Tibial nerve (tissue), 4 donors: ENCODE results near the gene MAN1B1. TPM values are rescaled to one million over a fixed set of nuclear protein-coding genes. Genes with fewer than 3 reads are reported as not detected.

ENCODE experiments used
- DNase-seq, 2 donors: peaks; one replicate each; pipeline ENCODE4 v3.0.0-alpha.2; 2019; ENCODE audit warnings: low spot score in 2 of 2
- H3K27ac ChIP-seq, 4 donors: fragments of 200-600 bp; sonication (generic) in 3 of 4; one replicate each; pipeline ENCODE4 v1.5.1; 2017 to 2019; ENCODE audit warnings: mild to moderate bottlenecking in 1 of 4
- H3K27me3 ChIP-seq, 2 donors: fragments of 200-600 bp; sonication (generic) in 1 of 2; one replicate each; pipeline versions ENCODE4 v1.5.1 to v1.6.0; 2017 to 2019
- H3K36me3 ChIP-seq, 3 donors: fragments of 200-600 bp; sonication (generic); one replicate each; pipeline ENCODE4 v1.5.1; 2018 to 2019
- H3K4me1 ChIP-seq, 4 donors: fragments of 200-600 bp; sonication (generic) in 3 of 4; one replicate each; pipeline ENCODE4 v1.5.1; 2017 to 2019
- H3K4me3 ChIP-seq, 4 donors: fragments of 200-600 bp; sonication (generic) in 3 of 4; one replicate each; pipeline ENCODE4 v1.5.1; 2017 to 2019; ENCODE audit warnings: mild to moderate bottlenecking in 1 of 4, moderate library complexity in 1 of 4
- H3K9me3 ChIP-seq, 4 donors: fragments of 200-600 bp; sonication (generic) in 3 of 4; one replicate each; pipeline ENCODE4 v1.5.1; 2017 to 2019
- CTCF ChIP-seq, 5 experiments: fragments of 200-600 bp in 3 of 5; fragments of 450-650 bp in 2 of 5; sonication (generic) in 3 of 5; IDR thresholded peaks; one replicate each; pipeline ENCODE4 v1.5.1; 2016 to 2019; ENCODE audit warnings: antibody characterized with exemption in 5 of 5, mild to moderate bottlenecking in 3 of 5, moderate library complexity in 2 of 5
- EP300 ChIP-seq, 2 donors: sonication (generic); formaldehyde crosslinking; IDR thresholded peaks; one replicate each; pipeline ENCODE4 v1.6.1; 2017; ENCODE audit warnings: antibody characterized with exemption in 2 of 2, mild to moderate bottlenecking in 1 of 2
- POLR2A ChIP-seq, 2 donors: fragments of 450-650 bp; IDR thresholded peaks; one replicate each; pipeline ENCODE4 v1.6.1; 2017; ENCODE audit warnings: antibody characterized with exemption in 2 of 2, mild to moderate bottlenecking in 2 of 2, moderate library complexity in 2 of 2
- WGBS, 2 donors: methylation state at CpG; one replicate each; pipeline ENCODE4 v1.1.5; 2018; 5-methylcytosine and 5-hydroxymethylcytosine counted together
- total RNA-seq, 4 donors: library from RNA; depleted of rRNA; stranded (reverse); fragments of >200 nt; gene quantifications; one replicate each; pipeline ENCODE4 v1.1.0, GENCODE V29; 2016

MAN1B1 gene
- total RNA-seq, 4 donors from 2014 or later: 47.3 to 58.1 (median 52.1) TPM

- no peak for DNase-seq
- peaks cover 0 to 50% (median 25%) of the 10 kb centered on the region in 4 donors for H3K4me1 ChIP-seq
- no peaks in the 10 kb centered on the region for H3K9me3 ChIP-seq
- no peak overlapping the region for H3K27ac ChIP-seq
- 84 to 85% methylated on average over 12 of the region's 12 CpGs for WGBS, 2 donors
- no peak for TF ChIP-seq CTCF (IDR thresholded peaks at IDR 0.05)
- no peak for TF ChIP-seq POLR2A (IDR thresholded peaks at IDR 0.05)
- TF ChIP-seq EP300 (IDR thresholded peaks at IDR 0.05): no peak
- peaks cover 0 to 15% (median 10%) of the 10 kb centered on the region in 3 donors for H3K36me3 ChIP-seq
- peaks cover 0 to 4% of the 10 kb centered on the region in 2 donors for H3K27me3 ChIP-seq
- H3K4me3 ChIP-seq: no peak overlapping the region
Observed at GRCh38 chr9:137074657-137075274, 12.0 kb upstream of the MAN1B1 start.

DNA sequence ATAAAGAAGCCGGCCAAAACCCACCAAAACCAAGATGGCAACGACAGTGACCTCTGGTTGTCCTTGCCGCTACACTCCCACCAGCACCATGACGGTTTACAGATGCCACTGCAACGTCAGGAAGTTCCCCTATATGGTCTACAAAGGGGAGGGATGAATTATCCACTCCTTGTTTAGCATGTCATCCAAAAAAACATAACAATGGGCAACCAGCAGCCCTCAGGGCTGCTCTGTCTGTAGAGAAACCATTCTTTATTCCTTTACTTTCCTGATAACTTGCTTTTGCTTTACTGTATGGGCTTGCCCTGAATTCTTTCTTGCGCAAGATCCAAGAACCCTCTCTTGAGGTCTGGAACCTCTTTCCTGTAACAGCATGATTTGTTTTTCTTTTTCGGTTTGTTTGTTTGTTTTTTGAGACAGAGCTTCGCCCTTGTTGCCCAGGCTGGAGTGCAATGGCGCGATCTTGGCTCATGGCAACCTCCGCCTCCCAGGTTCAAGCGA, 11.5 kb upstream of the MAN1B1 start:
- Histone ChIP-seq H3K4me3 (no peak overlapping the region), H3K9me3 (no peaks in the 10 kb centered on the region), H3K36me3 (peaks cover 0 to 21% (median 11%) of the 10 kb centered on the region in 3 donors), H3K27me3 (peaks cover 0 to 4% of the 10 kb centered on the region in 2 donors), H3K27ac (no peak overlapping the region), H3K4me1 (peaks cover 0 to 46% (median 24%) of the 10 kb centered on the region in 4 donors)
- no peak for TF ChIP-seq POLR2A (IDR thresholded peaks at IDR 0.05)
- no peak for TF ChIP-seq EP300 (IDR thresholded peaks at IDR 0.05)
- no peak for TF ChIP-seq CTCF (IDR thresholded peaks at IDR 0.05)
- no peak for DNase-seq
- 81 to 84% methylated on average over 12 of the region's 12 CpGs for WGBS, 2 donors

DNA sequence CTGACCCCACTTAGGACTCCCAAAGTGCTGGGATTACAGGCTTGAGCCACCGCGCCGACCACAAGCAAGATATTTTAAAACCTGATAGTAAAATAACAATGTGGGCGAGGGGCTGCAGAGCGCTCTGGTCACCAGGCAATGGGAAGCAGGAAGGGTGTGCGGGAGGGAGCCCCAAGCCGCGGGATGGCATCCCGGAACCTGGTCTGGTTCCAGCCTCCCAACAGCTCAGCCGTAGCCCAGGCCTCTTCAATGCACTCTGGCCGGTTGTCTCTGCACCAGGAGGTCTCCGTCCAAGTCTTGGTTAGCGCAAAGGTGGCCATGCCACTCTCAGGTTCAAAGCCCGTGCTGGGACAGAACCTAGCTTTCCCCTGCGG, 10.2 kb upstream of the MAN1B1 start:
- Histone ChIP-seq H3K36me3 (peaks cover 0 to 34% (median 21%) of the 10 kb centered on the region in 3 donors), H3K4me1 (peaks cover 0 to 33% (median 13%) of the 10 kb centered on the region in 4 donors), H3K27me3 (peaks cover 0 to 4% of the 10 kb centered on the region in 2 donors), H3K9me3 (no peaks in the 10 kb centered on the region), H3K4me3 (peak overlapping the region; percentile 23 to 82 (median 54)), H3K27ac (peak overlapping the region; percentile 37 to 89 (median 82))
- no peak for DNase-seq
- WGBS, 2 donors: 58 to 82% methylated on average over 6 to 13 of the region's 15 CpGs
- no peak for TF ChIP-seq EP300 (IDR thresholded peaks at IDR 0.05)
- TF ChIP-seq CTCF (IDR thresholded peaks at IDR 0.05): no peak
- TF ChIP-seq POLR2A (IDR thresholded peaks at IDR 0.05): no peak

- H3K9me3 ChIP-seq: no peaks in the 10 kb centered on the region
- DNase-seq: peak; percentile 65 to 77
- 0 to 1% methylated on average over 31 to 32 of the region's 87 CpGs for WGBS, 2 donors
- TF ChIP-seq CTCF (IDR thresholded peaks at IDR 0.05) (no peak), EP300 (IDR thresholded peaks at IDR 0.05) (peak in 1 of 2 donors; percentile 75), POLR2A (IDR thresholded peaks at IDR 0.05) (peak; percentile 73 to 75)
- peak within 1 kb of the TSS; percentile 37 to 89 (median 82) for H3K27ac ChIP-seq
- H3K36me3 ChIP-seq: peaks cover 0 to 39% (median 21%) of the 10 kb centered on the region in 3 donors
- H3K27me3 ChIP-seq: peaks cover 0 to 4% of the 10 kb centered on the region in 2 donors
- H3K4me3 ChIP-seq: peak within 1 kb of the TSS; percentile 43 to 82 (median 56)
- peaks cover 0 to 28% (median 13%) of the 10 kb centered on the region in 4 donors for H3K4me1 ChIP-seq
Observed at GRCh38 chr9:137077010-137077747, 9.6 kb upstream of the MAN1B1 start, which contains the start of gene UAP1L1. Gene UAP1L1, plus strand, starts transcription at chr9:137077517. Its CDS starts 16 bp downstream, at chr9:137077533.
